Gastrocnemius medialis (tissue), 4 donors: ENCODE measurements around the gene ERV3-1. TPM values are rescaled to one million over a fixed set of nuclear protein-coding genes. Genes with fewer than 3 reads are reported as not detected.

ENCODE experiments used
- ATAC-seq, 2 donors: fragments of 150-250 bp; one replicate each; pipeline ENCODE4 v1.9.1; 2016
- DNase-seq, 2 donors: peaks; one replicate each; pipeline ENCODE4 v3.0.0-alpha.2; 2019
- H3K27ac ChIP-seq, 4 donors: fragments of 200-600 bp; sonication (generic); 1 replicate in 1 of 4; 2 replicates in 3 of 4; pipeline ENCODE4 v1.5.1; 2016 to 2018; ENCODE audit warnings: mild to moderate bottlenecking in 2 of 4, moderate library complexity in 1 of 4
- H3K27me3 ChIP-seq, 3 donors: fragments of 200-600 bp; sonication (generic) in 2 of 3; 1 replicate in 1 of 3; 2 replicates in 2 of 3; pipeline versions ENCODE4 v1.5.1 to v1.6.0; 2016 to 2019; ENCODE audit warnings: mild to moderate bottlenecking in 1 of 3, moderate library complexity in 1 of 3
- H3K36me3 ChIP-seq, 2 donors: fragments of 200-600 bp; sonication (generic) in 1 of 2; one replicate each; pipeline ENCODE4 v1.5.1; 2017 to 2018
- H3K4me1 ChIP-seq, 2 donors: fragments of 200-600 bp; sonication (generic) in 1 of 2; one replicate each; pipeline ENCODE4 v1.5.1; 2016 to 2017; ENCODE audit warnings: mild to moderate bottlenecking in 2 of 2
- H3K4me3 ChIP-seq, 4 donors: fragments of 200-600 bp; sonication (generic) in 3 of 4; 1 replicate in 1 of 4; 2 replicates in 3 of 4; pipeline ENCODE4 v1.5.1; 2016 to 2019; ENCODE audit warnings: mild to moderate bottlenecking in 2 of 4
- H3K9me3 ChIP-seq, 3 donors: fragments of 200-600 bp; sonication (generic) in 2 of 3; 1 replicate in 1 of 3; 2 replicates in 2 of 3; pipeline ENCODE4 v1.5.1; 2016 to 2019
- POLR2A ChIP-seq, 2 donors: fragments of 450-650 bp; IDR thresholded peaks; one replicate each; pipeline ENCODE4 v1.6.1; 2017; ENCODE audit warnings: antibody characterized with exemption in 2 of 2, mild to moderate bottlenecking in 2 of 2, moderate library complexity in 2 of 2
- in situ Hi-C, 4 donors: fragments of 200-750 bp; cut with MboI; loops; one replicate each; pipeline versions ENCODE4 v1.15.0 to v1.8.0; 2017; ENCODE audit warnings: low sequenced_read_pairs in 4 of 4
- intact Hi-C: fragments of 100-400 bp; cut with DNase I; formaldehyde crosslinking; loops from one replicate; pipeline ENCODE4 v1.15.1; 2023; ENCODE audit warnings: low total_unique reads
- total RNA-seq, 4 donors: library from RNA; depleted of rRNA; stranded (reverse); fragments of >200 nt; gene quantifications; one replicate each; pipeline versions ENCODE4 v1.1.0 to v1.2.3, GENCODE V29; 2016
- TF ChIP-seq, protein P1 (sequence below), 5 experiments: fragments of 450-650 bp in 3 of 5; fragments of 200-600 bp in 2 of 5; sonication (generic) in 2 of 5; IDR thresholded peaks in 4 of 5; conservative IDR thresholded peaks in 1 of 5; 1 replicate in 4 of 5; 2 replicates in 1 of 5; pipeline ENCODE4 v1.5.1; 2016 to 2019; ENCODE audit warnings: antibody characterized with exemption in 5 of 5, mild to moderate bottlenecking in 3 of 5, moderate library complexity in 3 of 5

ERV3-1 gene
- total RNA-seq, 4 donors from 2014 or later, result 0.49 to 3.9 (median 2.9) TPM

GRCh38 chr7:65004575-65004974 is 1.9 kb downstream of the ERV3-1 start:
- TF ChIP-seq, protein P1, sequence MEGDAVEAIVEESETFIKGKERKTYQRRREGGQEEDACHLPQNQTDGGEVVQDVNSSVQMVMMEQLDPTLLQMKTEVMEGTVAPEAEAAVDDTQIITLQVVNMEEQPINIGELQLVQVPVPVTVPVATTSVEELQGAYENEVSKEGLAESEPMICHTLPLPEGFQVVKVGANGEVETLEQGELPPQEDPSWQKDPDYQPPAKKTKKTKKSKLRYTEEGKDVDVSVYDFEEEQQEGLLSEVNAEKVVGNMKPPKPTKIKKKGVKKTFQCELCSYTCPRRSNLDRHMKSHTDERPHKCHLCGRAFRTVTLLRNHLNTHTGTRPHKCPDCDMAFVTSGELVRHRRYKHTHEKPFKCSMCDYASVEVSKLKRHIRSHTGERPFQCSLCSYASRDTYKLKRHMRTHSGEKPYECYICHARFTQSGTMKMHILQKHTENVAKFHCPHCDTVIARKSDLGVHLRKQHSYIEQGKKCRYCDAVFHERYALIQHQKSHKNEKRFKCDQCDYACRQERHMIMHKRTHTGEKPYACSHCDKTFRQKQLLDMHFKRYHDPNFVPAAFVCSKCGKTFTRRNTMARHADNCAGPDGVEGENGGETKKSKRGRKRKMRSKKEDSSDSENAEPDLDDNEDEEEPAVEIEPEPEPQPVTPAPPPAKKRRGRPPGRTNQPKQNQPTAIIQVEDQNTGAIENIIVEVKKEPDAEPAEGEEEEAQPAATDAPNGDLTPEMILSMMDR (IDR thresholded peaks at IDR 0.05 in 4 of 5, conservative IDR thresholded peaks at IDR 0.05 in 1 of 5), result no peak
- TF ChIP-seq POLR2A (IDR thresholded peaks at IDR 0.05), result no peak
- no peaks in the 10 kb centered on the region for H3K36me3 ChIP-seq
- DNase-seq (no peak), ATAC-seq (no peak)
- intact Hi-C loops (loop anchor here (10.0 kb wide), 1 partner anchor 370 kb away; the partner anchor contains the start of gene ZNF92), in situ Hi-C loops (loop anchor here in 1 of 4 donors (10.0 kb wide), 1 partner anchor 100 kb away; the partner anchor contains the start of gene ZNF273)
- H3K4me3 ChIP-seq, result no peak overlapping the region
- no peak overlapping the region for H3K27ac ChIP-seq
- H3K4me1 ChIP-seq, result peaks cover 12 to 18% of the 10 kb centered on the region in 2 donors
- no peaks in the 10 kb centered on the region for H3K27me3 ChIP-seq
- no peaks in the 10 kb centered on the region for H3K9me3 ChIP-seq

- H3K4me3 ChIP-seq, result no peak overlapping the region
- intact Hi-C loops (loop anchor here (10.0 kb wide), 1 partner anchor 372 kb away; the partner anchor contains the start of gene ZNF92), in situ Hi-C loops (loop anchor here in 1 of 4 donors (10.0 kb wide), 1 partner anchor 98 kb away; the partner anchor contains the start of gene ZNF273)
- no peak for DNase-seq
- peaks cover 18 to 22% of the 10 kb centered on the region in 2 donors for H3K4me1 ChIP-seq
- TF ChIP-seq POLR2A (IDR thresholded peaks at IDR 0.05), result no peak
- TF ChIP-seq, protein P1 (IDR thresholded peaks at IDR 0.05 in 4 of 5, conservative IDR thresholded peaks at IDR 0.05 in 1 of 5), result no peak
- no peaks in the 10 kb centered on the region for H3K27me3 ChIP-seq
- H3K27ac ChIP-seq, result no peak overlapping the region
- ATAC-seq, result no peak
- no peaks in the 10 kb centered on the region for H3K9me3 ChIP-seq
- no peaks in the 10 kb centered on the region for H3K36me3 ChIP-seq
These were observed 3.4 kb downstream of the ERV3-1 start for GRCh38 chr7:65002972-65003585.

- in situ Hi-C loops (loop anchor here in 1 of 4 donors (10.0 kb wide), 1 partner anchor 97 kb away; the partner anchor contains the start of gene ZNF273), intact Hi-C loops (loop anchor here (10.0 kb wide), 1 partner anchor 373 kb away; the partner anchor contains the start of gene ZNF92)
- no peaks in the 10 kb centered on the region for H3K36me3 ChIP-seq
- ATAC-seq, result no peak
- no peaks in the 10 kb centered on the region for H3K9me3 ChIP-seq
- no peak overlapping the region for H3K4me3 ChIP-seq
- H3K4me1 ChIP-seq, result peaks cover 25 to 32% of the 10 kb centered on the region in 2 donors
- DNase-seq, result no peak
- no peak for TF ChIP-seq POLR2A (IDR thresholded peaks at IDR 0.05)
- TF ChIP-seq, protein P1 (IDR thresholded peaks at IDR 0.05 in 4 of 5, conservative IDR thresholded peaks at IDR 0.05 in 1 of 5), result no peak
- no peak overlapping the region for H3K27ac ChIP-seq
- H3K27me3 ChIP-seq, result no peaks in the 10 kb centered on the region
These were observed 5.1 kb downstream of the ERV3-1 start for GRCh38 chr7:65001291-65001814.

- H3K27me3 ChIP-seq, result no peaks in the 10 kb centered on the region
- H3K4me1 ChIP-seq, result peaks cover 7 to 20% of the 10 kb centered on the region in 2 donors
- H3K27ac ChIP-seq, result peak overlapping the region; percentile 59 to 81 (median 73)
- intact Hi-C loops, result loop anchor here (2.0 to 10.0 kb wide), 2 partner anchors 39 to 375 kb away; partner anchors contain the start of gene ZNF92
- H3K4me3 ChIP-seq, result peak overlapping the region in 1 of 4 donors; percentile 27
- H3K36me3 ChIP-seq, result no peaks in the 10 kb centered on the region
- TF ChIP-seq, protein P1 (IDR thresholded peaks at IDR 0.05 in 4 of 5, conservative IDR thresholded peaks at IDR 0.05 in 1 of 5), result no peak
- TF ChIP-seq POLR2A (IDR thresholded peaks at IDR 0.05), result peak in 1 of 2 donors; percentile 47
- no peaks in the 10 kb centered on the region for H3K9me3 ChIP-seq
- peak; percentile 76 to 80 for ATAC-seq
- in situ Hi-C loops, result loop anchor here in 1 of 4 donors (10.0 kb wide), 1 partner anchor 95 kb away; the partner anchor contains the start of gene ZNF273
- DNase-seq, result peak; percentile 10 to 72
These were observed 7.1 kb downstream of the ERV3-1 start for GRCh38 chr7:64999165-65000004.
